GM08714 (cell line): ENCODE measurements around the gene PPIG.
"Not testable (repeated sequence)": the region's sequence is repeated elsewhere in the genome, so short reads cannot be mapped to it uniquely, and the experiment has no call there.

Experiments
- H3K4me3 ChIP-seq: fragments of 200-500 bp; sonication (Bioruptor generic); 2 replicates; pipeline ENCODE4 v1.5.1; 2014; ENCODE audit warnings: mild to moderate bottlenecking, low read length, inconsistent platforms
- ZNF274 ChIP-seq: IDR thresholded peaks from 2 replicates; pipeline ENCODE4 v1.6.1; 2012; ENCODE audit warnings: mild to moderate bottlenecking, low read depth, low read length

Gene PPIG

DNA sequence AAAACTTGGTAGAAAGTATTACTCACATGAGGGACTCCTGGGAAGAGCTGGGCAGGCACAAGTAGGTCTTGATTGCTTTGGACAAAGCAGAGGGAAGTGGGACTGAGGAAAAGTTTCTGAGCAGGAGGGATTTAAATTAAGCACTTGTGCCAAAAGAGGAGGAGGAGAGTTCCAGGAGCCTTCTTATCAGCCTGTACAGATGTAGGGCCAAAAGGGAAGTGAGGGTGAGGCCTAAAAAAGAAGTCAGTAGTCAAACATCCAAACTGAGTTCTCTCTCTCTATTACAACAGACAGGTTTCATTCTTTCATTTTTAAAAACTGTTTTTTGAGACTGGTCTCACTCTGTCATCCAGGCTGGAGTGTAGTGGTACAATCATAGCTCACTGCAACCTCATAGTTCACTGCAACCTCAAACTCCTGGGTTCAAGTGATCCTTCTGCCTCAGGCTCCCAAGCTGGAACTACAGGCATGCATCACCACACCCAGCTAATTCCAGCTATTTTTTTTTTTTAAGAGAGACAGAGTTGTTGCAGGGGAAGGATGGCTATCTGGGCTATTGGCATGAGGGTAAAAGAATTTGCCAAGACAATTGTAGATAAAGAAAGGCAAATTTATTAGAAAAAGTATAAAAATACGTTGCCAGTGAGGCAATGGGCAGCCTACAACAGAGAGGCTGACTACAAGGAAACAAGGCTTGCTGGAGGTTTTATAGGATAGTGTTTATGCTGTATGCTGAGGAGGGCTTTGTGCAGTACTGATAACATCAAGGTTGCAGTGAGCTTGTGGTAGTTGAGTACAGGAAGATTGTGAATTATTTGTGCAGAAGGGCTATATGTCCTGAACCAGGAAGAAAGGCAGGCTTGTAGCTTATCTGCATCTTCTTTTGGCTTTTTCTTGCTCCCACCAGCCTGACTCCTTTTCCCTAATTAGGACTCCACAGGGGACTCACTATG, 81.1 kb downstream of the PPIG start:
- H3K4me3 ChIP-seq, result no peak overlapping the region
- no peak for TF ChIP-seq ZNF274

- no peak overlapping the region for H3K4me3 ChIP-seq
- no peak for TF ChIP-seq ZNF274
These were observed 83.4 kb downstream of the PPIG start for GRCh38 chr2:169667583-169667982.

DNA sequence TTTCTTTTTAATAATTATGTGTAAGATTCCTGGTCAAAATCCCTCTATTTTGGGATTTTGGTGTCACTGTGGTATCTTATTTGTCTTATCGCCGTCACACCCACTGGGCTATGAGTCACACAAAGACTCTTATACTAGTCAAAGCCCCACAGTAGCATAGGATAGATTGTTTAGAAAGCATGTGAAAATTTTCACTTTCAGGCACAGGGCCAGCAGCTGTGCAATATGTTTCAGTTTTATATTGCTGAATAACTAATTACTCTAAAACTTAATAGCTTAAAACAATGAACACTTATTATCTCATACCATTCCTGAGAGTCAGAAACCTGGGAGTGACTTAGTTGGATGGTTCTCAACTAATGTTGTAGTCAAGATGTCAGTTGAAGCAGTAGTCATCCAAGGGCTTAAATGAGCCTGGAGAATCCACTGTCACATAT, 86.1 kb downstream of the PPIG start:
- no peak overlapping the region for H3K4me3 ChIP-seq
- TF ChIP-seq ZNF274, result no peak

DNA sequence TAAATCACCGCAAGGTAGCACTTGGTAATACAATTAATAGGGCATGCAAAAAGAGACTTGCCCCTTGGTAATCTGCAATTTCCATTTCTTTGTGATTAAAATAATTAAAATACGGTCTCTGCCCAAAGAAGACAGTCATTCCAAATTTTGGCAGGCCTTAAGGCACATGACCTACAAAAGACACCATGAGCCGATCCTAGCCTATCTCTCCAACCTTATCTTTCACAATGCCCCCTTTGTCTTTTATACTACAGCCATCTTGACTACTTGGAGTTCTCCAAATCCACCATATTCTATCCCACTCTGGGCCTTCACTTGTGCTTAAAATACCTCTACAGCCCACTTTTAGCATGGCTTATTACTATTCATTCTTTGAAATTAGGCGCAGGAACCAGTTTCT, 86.8 kb downstream of the PPIG start:
- H3K4me3 ChIP-seq, result no peak overlapping the region
- TF ChIP-seq ZNF274, result no peak

GRCh38 chr2:169672406-169672805, 88.3 kb downstream of the PPIG start:
- no peak for TF ChIP-seq ZNF274

GRCh38 chr2:169673106-169673505, 89.0 kb downstream of the PPIG start:
- H3K4me3 ChIP-seq, result no peak overlapping the region
- no peak for TF ChIP-seq ZNF274

More at GRCh38 chr2:169672406-169672805, 88.3 kb downstream of the PPIG start:
- no peak overlapping the region for H3K4me3 ChIP-seq

GRCh38 chr2:169673921-169674320, 89.8 kb downstream of the PPIG start:
- H3K4me3 ChIP-seq, result no peak overlapping the region
- TF ChIP-seq ZNF274, result no peak

GRCh38 chr2:169676357-169676756, 92.2 kb downstream of the PPIG start:
- no peak for TF ChIP-seq ZNF274
- no peak overlapping the region for H3K4me3 ChIP-seq

DNA sequence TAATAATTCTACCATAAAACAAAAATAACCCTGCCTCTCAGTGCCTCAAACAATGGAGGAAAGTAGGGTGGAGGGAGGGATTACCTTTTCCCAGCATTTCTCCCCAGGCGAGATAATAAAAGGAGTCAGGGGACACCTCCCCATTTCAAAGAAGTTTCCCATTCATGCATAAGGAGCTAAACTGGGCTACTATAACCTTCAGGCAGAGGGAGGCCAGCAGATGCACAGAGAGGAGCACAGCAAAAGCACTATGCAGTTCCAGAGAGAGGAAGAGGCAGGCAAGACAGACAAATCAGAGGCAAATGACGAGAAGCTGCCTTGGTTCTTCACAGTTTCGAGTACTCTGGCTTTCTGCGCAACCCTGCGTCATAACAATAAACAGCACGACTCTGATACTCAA, 92.7 kb downstream of the PPIG start:
- H3K4me3 ChIP-seq, result no peak overlapping the region
- no peak for TF ChIP-seq ZNF274

GRCh38 chr2:169683054-169683424, 98.9 kb downstream of the PPIG start:
- no peak overlapping the region for H3K4me3 ChIP-seq
- no peak for TF ChIP-seq ZNF274

DNA sequence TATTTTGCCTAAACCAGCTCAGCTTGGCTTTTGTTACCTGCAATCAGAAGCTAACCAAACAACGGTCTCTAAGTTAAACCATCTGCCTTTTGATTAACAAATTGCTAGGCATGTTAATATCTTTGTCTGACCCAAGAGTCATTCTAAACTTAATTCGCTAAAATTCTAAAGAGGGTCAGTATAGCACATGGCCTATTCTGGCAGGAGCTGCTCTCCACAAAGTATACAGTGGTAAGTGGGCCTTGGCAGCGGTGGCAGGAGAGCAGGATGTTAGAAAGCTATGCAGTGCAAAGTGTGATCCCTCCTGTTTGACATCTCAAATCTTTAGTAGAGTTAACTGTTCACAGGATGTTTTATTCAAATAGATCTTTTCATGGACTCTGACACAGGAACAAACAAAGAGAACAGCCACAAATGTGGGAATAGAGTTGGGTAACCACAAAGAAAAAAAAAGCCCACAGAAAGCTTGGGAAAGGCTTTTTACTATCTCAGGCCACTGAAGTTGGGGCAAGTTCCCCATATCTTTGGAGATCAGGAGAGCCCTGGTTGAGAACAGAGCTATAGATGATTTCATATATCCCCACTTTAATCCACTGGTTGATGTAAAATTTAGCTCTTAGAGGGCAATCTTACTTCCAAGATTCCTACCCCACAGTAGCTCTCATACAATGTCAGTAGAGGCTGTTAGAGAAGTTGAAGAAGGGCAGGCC, 99.4 kb downstream of the PPIG start:
- no peak overlapping the region for H3K4me3 ChIP-seq
- TF ChIP-seq ZNF274, result no peak

- H3K4me3 ChIP-seq, result no peak overlapping the region
- no peak for TF ChIP-seq ZNF274
These were observed 100.0 kb downstream of the PPIG start for GRCh38 chr2:169684135-169684565.

DNA sequence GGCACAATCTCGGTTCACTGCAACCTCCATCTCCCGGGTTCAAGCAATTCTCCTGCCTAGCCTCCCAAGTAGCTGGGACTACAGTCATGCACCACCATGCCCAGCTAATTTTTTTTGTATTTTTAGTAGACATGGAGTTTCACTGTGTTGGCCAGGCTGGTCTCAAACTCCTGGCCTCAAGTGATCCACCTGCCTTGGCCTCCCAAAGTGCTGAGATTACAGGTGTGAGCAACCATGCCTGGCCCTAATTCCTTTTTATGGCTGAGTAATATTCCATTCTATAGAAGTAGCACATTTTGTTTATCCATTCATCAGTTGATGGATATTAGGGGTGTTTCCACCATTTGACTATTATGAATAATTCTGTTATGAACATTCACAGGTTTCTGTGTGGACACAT, 100.6 kb downstream of the PPIG start:
- not testable (repeated sequence) for H3K4me3 ChIP-seq

DNA sequence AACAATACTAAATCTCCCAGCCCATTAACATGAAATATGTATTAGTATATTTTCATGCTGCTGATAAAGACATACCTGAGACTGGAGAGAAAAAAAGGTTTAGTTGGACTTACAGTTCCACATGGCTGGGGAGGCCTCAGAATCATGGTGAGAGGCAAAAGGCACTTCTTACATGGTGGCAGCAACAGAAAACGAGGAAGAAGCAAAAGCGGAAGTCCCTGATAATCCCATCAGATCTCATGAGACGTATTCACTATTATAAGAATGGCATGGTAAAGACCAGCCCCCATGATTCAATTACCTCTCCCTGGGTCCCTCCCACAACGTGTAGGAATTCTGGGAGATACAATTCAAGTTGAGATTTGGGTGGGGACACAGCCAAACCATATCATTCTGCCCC, 102.7 kb downstream of the PPIG start:
- H3K4me3 ChIP-seq, result not testable (repeated sequence)

DNA sequence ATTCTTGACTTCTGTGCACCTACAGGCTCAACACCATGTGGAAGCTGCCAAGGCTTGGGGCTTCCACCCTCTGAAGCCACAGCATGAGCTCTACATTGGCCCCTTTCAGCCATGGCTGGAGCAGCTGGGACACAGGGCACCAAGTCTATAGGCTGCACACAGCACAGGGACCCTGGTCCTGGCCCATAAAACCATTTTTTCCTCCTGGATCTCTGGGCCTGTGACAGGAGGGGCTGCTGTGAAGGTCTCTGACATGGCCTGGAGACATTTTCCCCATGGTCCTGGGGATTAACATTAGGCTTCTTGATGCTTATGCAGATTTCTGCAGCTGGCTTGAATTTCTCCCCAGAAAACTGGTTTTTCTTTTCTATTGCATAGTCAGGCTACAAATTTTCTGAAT, 103.8 kb downstream of the PPIG start:
- H3K4me3 ChIP-seq, result not testable (repeated sequence)
